Right renal pelvis (tissue), 4 donors: ENCODE results near the gene ZNF780A. TPM values are rescaled to one million over a fixed set of nuclear protein-coding genes. Genes with fewer than 3 reads are reported as not detected.
"Not testable (repeated sequence)": the region's sequence is repeated elsewhere in the genome, so short reads cannot be mapped to it uniquely, and the experiment has no call there.

Experiments used
- DNase-seq, 4 donors: peaks; one replicate each; pipeline ENCODE4 v3.0.0-alpha.2; 2013; ENCODE audit warnings: low read depth in 4 of 4, low spot score in 3 of 4, missing footprints in 1 of 4
- polyA plus RNA-seq, 4 donors: library from polyadenylated mRNA; unstranded; fragments of 120-200 nt; gene quantifications; one replicate each; pipeline ENCODE4 v1.2.1, GENCODE V29; 2013; ENCODE audit not compliant: insufficient read length in 4 of 4

Gene ZNF780A
- polyA plus RNA-seq, 4 donors: 16.9 to 22.8 (median 19.8) TPM

- DNase-seq: no peak
Measured at GRCh38 chr19:40088299-40089047, 2.3 kb downstream of the ZNF780A start.

DNA sequence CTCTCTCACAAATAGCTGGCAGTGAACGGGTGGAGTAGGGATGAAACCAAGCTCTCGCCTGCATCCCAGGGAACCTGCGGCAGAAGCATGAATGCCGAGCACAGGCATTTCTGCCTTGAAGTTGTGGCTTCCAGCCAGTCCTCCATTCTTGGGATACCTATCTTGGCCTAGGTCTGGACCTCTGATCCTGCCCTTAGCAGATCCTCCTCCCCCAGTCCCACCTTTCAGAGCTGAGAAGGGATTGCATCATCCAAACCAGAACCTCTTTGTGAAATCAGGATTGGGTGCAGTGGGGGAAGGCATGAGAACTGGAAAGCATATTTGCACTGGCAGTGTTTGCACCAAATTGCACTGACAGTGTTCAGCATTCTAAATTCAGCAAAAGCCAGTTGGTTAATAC lies 5.8 kb downstream of the ZNF780A start:
- DNase-seq: no peak

- DNase-seq: no peak
Measured at GRCh38 chr19:40081411-40081810, 9.3 kb downstream of the ZNF780A start.

- DNase-seq: no peak
Measured at GRCh38 chr19:40080289-40080688, 10.5 kb downstream of the ZNF780A start.

GRCh38 chr19:40078377-40078776 lies 12.4 kb downstream of the ZNF780A start:
- no peak for DNase-seq

DNA sequence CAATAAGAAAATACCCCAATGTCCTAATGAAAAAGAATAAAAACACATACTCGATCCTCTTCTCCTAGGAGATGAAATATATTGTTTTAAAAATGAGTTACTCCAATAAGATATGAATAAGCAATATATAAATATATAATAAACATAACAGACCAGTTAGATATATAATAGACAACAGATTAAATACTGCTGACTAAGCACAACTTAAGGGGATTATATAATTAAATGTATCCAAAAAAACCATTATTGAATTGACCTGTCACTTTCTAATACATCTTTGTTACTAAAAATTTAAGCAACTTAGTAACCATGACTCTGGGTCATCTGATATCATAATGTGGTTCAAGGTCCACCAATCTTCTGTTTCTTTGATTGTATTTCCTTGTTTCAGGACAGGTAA lies 20.7 kb downstream of the ZNF780A start:
- DNase-seq: no peak

DNA sequence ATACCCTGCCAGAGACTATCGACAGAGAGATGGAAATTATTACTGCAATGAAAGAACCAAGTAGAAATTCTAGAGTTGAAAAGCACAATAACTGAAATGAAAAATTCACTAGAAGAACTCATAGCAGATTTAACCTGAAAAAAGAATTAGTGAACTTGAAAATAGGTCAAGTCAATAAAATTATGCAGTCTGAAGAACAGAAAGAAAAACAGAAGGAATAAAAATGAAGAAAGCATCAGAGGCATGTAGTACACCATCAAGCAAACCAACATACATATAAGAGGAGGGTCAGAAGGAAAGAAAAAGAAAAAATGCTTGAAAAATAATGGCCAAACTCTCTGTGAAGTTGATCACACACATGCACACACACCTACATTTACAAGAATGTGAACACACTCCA lies 31.1 kb downstream of the ZNF780A start:
- DNase-seq: no peak

DNA sequence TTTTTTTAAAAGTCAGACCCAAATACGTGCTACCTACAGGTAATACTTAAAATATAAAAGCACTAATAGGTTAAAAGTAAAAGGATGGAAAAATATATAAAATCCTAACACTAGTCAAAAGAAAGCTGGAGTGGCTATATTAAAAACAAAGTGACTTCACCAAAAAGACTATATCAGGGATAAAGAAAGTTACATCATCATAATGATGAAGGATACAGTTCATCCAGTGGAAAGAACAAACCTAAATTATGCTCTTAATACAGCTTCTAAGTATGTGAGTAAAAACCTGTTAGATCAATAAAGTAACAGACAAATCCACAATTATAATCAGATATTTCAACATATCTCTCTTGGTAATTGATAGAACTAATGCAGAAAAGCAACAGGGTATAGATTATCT lies 33.6 kb downstream of the ZNF780A start:
- no peak for DNase-seq

DNA sequence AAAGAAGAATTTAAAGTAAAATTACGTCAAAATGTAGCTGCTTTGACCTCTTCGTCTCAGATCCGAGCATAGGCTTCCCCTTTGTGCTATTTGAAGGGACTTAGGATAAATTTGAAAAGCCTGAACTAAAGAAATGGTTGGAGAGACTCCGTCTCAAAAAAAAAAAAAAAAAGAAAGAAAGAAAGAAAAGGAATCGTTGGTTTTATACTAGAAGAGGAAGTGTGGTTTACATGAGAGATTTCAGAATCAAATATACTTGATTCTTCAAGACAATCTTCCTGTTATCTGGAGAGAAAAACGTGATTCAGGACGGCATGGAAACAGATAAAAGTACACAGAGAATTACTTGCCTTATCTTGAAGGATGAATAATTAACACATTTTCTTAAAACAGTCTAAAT lies 34.2 kb downstream of the ZNF780A start:
- no peak for DNase-seq

- peak; percentile 24 to 66 (median 47) for DNase-seq
Measured at GRCh38 chr19:40055832-40056504, 34.8 kb downstream of the ZNF780A start, which contains the start of gene ZNF780B. Gene ZNF780B (minus strand): TSS chr19:40056231. CDS start chr19:40050332, 5,899 bp downstream.

DNA sequence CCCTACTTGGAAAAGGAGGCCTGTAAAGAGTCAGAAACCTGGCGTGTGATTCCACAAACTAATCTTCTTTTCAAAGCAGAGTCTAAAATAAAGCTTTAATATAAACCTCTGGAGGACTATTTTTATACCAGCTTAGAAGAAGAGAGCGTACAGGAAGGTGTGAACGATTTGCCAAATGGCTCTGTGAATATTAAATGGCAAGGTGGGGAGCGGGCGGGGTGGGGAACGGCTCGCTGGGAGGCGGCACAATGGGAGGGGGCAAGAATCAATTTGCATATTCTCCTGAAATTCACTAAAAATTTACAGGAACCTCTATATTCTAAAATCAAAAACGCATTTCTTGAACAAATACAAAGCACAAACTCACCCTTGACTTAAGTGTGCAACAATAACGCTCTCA lies 35.7 kb downstream of the ZNF780A start:
- no peak for DNase-seq

GRCh38 chr19:40054632-40055031 lies 36.1 kb downstream of the ZNF780A start:
- DNase-seq: no peak

GRCh38 chr19:40053491-40053890 lies 37.3 kb downstream of the ZNF780A start:
- no peak for DNase-seq

DNA sequence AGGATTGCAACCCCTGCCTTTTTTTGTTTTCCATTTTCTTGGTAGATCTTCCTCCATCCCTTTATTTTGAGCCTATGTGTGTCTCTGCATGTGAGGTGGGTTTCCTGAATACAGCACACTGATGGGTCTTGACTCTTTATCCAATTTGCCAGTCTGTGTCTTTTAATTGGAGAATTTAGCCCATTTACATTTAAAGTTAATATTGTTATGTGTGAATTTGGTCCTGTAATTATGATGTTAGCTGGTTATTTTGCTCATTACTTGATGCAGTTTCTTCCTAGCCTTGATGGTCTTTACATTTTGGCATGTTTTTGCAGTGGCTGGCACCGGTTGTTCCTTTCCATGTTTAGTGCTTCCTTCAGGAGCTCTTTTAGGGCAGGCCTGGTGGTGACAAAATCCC lies 49.0 kb downstream of the ZNF780A start:
- DNase-seq: not testable (repeated sequence)

GRCh38 chr19:40038047-40038446 lies 52.7 kb downstream of the ZNF780A start:
- DNase-seq: not testable (repeated sequence)

DNA sequence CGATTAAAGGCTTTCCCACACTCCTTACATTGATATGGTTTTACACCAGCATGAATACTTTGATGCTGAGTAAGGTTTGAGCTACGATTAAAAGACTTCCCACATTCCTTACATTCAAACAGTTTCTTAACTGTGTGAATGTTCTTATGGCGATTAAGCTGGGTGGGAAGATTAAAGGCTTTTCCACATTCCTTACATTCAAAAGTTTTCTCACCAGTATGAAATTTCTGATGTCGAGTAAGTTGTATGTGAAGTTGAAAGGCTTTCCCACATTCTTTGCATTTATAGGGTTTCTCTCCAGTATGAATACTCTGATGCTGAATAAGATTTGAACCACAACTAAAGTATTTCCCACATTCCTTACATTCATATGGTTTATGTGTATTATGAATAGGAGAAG lies 54.7 kb downstream of the ZNF780A start:
- no peak for DNase-seq

- DNase-seq: no peak
Measured at GRCh38 chr19:40033989-40034560, 56.7 kb downstream of the ZNF780A start.

- no peak for DNase-seq
Measured at GRCh38 chr19:40026597-40026970, 64.2 kb downstream of the ZNF780A start.

GRCh38 chr19:40025938-40026596 lies 64.7 kb downstream of the ZNF780A start:
- DNase-seq: no peak

DNA sequence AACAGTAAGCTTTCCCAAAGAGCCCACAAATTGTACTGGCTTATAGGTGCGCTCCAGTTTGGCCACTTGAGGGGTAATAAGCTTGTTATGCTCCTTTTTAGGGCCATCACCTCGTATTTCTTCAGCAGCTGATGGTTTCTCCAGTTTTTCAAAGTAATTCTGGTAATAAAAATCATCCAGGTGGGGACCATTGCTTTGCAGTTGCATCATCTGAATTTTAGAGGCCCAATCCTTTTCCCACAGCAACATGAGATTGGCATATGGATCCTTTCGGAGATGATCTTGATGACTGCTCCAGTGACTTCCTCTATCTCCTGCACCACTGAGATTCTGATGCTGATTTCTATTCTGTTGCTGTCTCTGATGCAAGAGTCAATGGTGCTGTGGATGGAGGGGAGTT lies 66.8 kb downstream of the ZNF780A start:
- DNase-seq: no peak
